GM23338 (cell line): ENCODE data around the gene APBA1. TPM values are rescaled to one million over a fixed set of nuclear protein-coding genes. Genes with fewer than 3 reads are reported as not detected.

ENCODE experiments used
- ATAC-seq: fragments of 200-7000 bp; cut with Tn5 transposase; 3 replicates; pipeline ENCODE4 v1.9.1; 2020
- DNase-seq: peaks from one replicate; pipeline ENCODE4 v3.0.0-alpha.2; 2015; ENCODE audit warnings: low spot score
- H2AFZ ChIP-seq: fragments of 200-600 bp; sonication (generic); 2 replicates; pipeline ENCODE4 v1.8.0; 2016; ENCODE audit warnings: antibody characterized with exemption, mild to moderate bottlenecking, moderate library complexity
- H3F3A ChIP-seq: fragments of 200-600 bp; sonication (generic); replicated peaks from 2 replicates; pipeline ENCODE4 v1.8.0; 2017; ENCODE audit warnings: antibody characterized with exemption, mixed run types, low read depth
- H3K27ac ChIP-seq: fragments of 200-600 bp; sonication (generic); 2 replicates; pipeline ENCODE4 v1.6.1; 2016; ENCODE audit warnings: low read depth
- H3K27me3 ChIP-seq: fragments of 200-600 bp; sonication (generic); 2 replicates; pipeline ENCODE4 v1.8.0; 2016; ENCODE audit warnings: mild to moderate bottlenecking, mixed run types, moderate library complexity; ENCODE audit not compliant: insufficient read depth
- H3K36me3 ChIP-seq: fragments of 200-600 bp; sonication (generic); 2 replicates; pipeline ENCODE4 v1.8.0; 2016; ENCODE audit warnings: mild to moderate bottlenecking; ENCODE audit not compliant: insufficient read depth
- H3K4me1 ChIP-seq: fragments of 200-600 bp; sonication (generic); 2 replicates; pipeline ENCODE4 v1.8.0; 2016; ENCODE audit warnings: mild to moderate bottlenecking, moderate library complexity; ENCODE audit not compliant: insufficient read depth
- H3K4me2 ChIP-seq: fragments of 200-600 bp; sonication (generic); 2 replicates; pipeline ENCODE4 v1.7.1; 2017; ENCODE audit warnings: mixed run types
- H3K4me3 ChIP-seq: fragments of 200-600 bp; sonication (generic); 2 replicates; pipeline ENCODE4 v1.6.1; 2016; ENCODE audit warnings: mixed run types
- H3K79me2 ChIP-seq: fragments of 200-600 bp; sonication (generic); replicated peaks from 2 replicates; pipeline ENCODE4 v1.8.0; 2017; ENCODE audit warnings: mild to moderate bottlenecking; ENCODE audit not compliant: insufficient read depth
- H3K9me2 ChIP-seq: fragments of 200-600 bp; sonication (generic); 2 replicates; pipeline ENCODE4 v1.8.0; 2017; ENCODE audit not compliant: insufficient read depth
- H4K20me1 ChIP-seq: fragments of 200-600 bp; sonication (generic); replicated peaks from 2 replicates; pipeline ENCODE4 v1.8.0; 2017; ENCODE audit warnings: mild to moderate bottlenecking; ENCODE audit not compliant: insufficient read depth
- H3K27ac Mint-ChIP-seq: 2 replicates; pipeline ENCODE4 v1.8.0; 2020; ENCODE audit warnings: inconsistent platforms, mild to moderate bottlenecking, moderate library complexity, mixed read lengths
- H3K27me3 Mint-ChIP-seq: 3 replicates; pipeline ENCODE4 v1.8.0; 2022; ENCODE audit warnings: low read depth, mild to moderate bottlenecking, moderate library complexity, mixed read lengths, inconsistent platforms; ENCODE audit not compliant: insufficient read depth, poor library complexity
- H3K36me3 Mint-ChIP-seq: 3 replicates; pipeline ENCODE4 v1.8.0; 2021; ENCODE audit warnings: low read depth, mild to moderate bottlenecking, inconsistent platforms, moderate library complexity, mixed read lengths
- H3K4me1 Mint-ChIP-seq: 3 replicates; pipeline ENCODE4 v1.8.0; 2020; ENCODE audit warnings: mild to moderate bottlenecking, inconsistent platforms, mixed read lengths
- H3K4me3 Mint-ChIP-seq: 3 replicates; pipeline ENCODE4 v1.8.0; 2021; ENCODE audit warnings: moderate library complexity, mild to moderate bottlenecking, inconsistent platforms, mixed read lengths
- H3K9me3 Mint-ChIP-seq: 3 replicates; pipeline ENCODE4 v1.8.0; 2020; ENCODE audit warnings: moderate library complexity, mild to moderate bottlenecking, inconsistent platforms, mixed read lengths
- CREB1 ChIP-seq: fragments of 250-450 bp; sonication (Bioruptor Pico); IDR thresholded peaks from 2 replicates; pipeline ENCODE4 v1.5.0; 2020; ENCODE audit warnings: low read depth, mild to moderate bottlenecking, moderate library complexity
- ETS1 ChIP-seq: IDR thresholded peaks from 2 replicates; pipeline ENCODE4 v1.6.1; 2016; ENCODE audit warnings: antibody characterized with exemption
- EZH2 ChIP-seq: fragments of 200-600 bp; sonication (generic); IDR thresholded peaks from one replicate; pipeline ENCODE4 v1.8.0; 2017; ENCODE audit warnings: antibody characterized with exemption, mild to moderate bottlenecking, low read depth; ENCODE audit not compliant: unreplicated experiment
- JUNB ChIP-seq: IDR thresholded peaks from one replicate; pipeline ENCODE4 v1.6.1; 2016; ENCODE audit warnings: antibody characterized with exemption; ENCODE audit not compliant: unreplicated experiment
- NANOG ChIP-seq: IDR thresholded peaks from 2 replicates; pipeline ENCODE4 v1.6.1; 2016; ENCODE audit warnings: antibody characterized with exemption, borderline replicate concordance
- POLR2AphosphoS5 ChIP-seq: IDR thresholded peaks from 2 replicates; pipeline ENCODE4 v1.6.1; 2016; ENCODE audit warnings: antibody characterized with exemption, low read depth
- REST ChIP-seq: IDR thresholded peaks from one replicate; pipeline ENCODE4 v1.6.1; 2018; ENCODE audit warnings: antibody characterized with exemption; ENCODE audit not compliant: unreplicated experiment
- STAT1 ChIP-seq: IDR thresholded peaks from one replicate; pipeline ENCODE4 v1.6.1; 2016; ENCODE audit warnings: antibody characterized with exemption; ENCODE audit not compliant: unreplicated experiment
- ZNF114 ChIP-seq: fragments of 250-450 bp; sonication (Bioruptor Pico); IDR thresholded peaks from 2 replicates; pipeline ENCODE4 v1.5.0; 2020; ENCODE audit warnings: mild to moderate bottlenecking, moderate library complexity
- ZNF331 ChIP-seq: fragments of 250-450 bp; sonication (Bioruptor Pico); IDR thresholded peaks from 2 replicates; pipeline ENCODE4 v1.5.0; 2020; ENCODE audit warnings: low read depth, mild to moderate bottlenecking, moderate library complexity
- polyA plus RNA-seq: library from polyadenylated mRNA; unstranded; fragments of >200 nt; fragmentation: Nextera tagmentation; extraction: Ambion mirVana; gene quantifications from 2 replicates; pipeline ENCODE4 v1.2.1, GENCODE V29; 2016
- total RNA-seq: library from RNA; depleted of rRNA; stranded (reverse); fragments of >200 nt; shearing (Covaris generic); gene quantifications from 2 replicates; pipeline ENCODE4 v1.2.3, GENCODE V29; 2014

APBA1 gene
- total and polyA plus RNA-seq, 2 experiments from 2014 or later = 0.26 to 1.0 TPM

GRCh38 chr9:69590266-69590665 lies 81.9 kb downstream of the APBA1 start:
- no peaks in the 10 kb centered on the region for H3F3A ChIP-seq
- no peak overlapping the region for H3K4me3 ChIP-seq
- Mint-ChIP-seq H3K9me3 (no peaks in the 10 kb centered on the region), H3K27ac (no peak overlapping the region), H3K36me3 (no peaks in the 10 kb centered on the region), H3K4me1 (peaks cover 10% of the 10 kb centered on the region), H3K27me3 (no peaks in the 10 kb centered on the region), H3K4me3 (no peak overlapping the region)
- H2AFZ ChIP-seq = 0 out of 2 replicates have a peak overlapping the region, but pooled peaks have one; percentile 14
- H3K4me1 ChIP-seq = peaks cover 8% of the 10 kb centered on the region
- ATAC-seq (no peak), DNase-seq (no peak)
- no peaks in the 10 kb centered on the region for H3K79me2 ChIP-seq
- H3K4me2 ChIP-seq = no peak overlapping the region
- no peaks in the 10 kb centered on the region for H3K27me3 ChIP-seq
- H4K20me1 ChIP-seq = no peaks in the 10 kb centered on the region; the same call in 1 of the 2 replicates
- H3K36me3 ChIP-seq = no peaks in the 10 kb centered on the region
- TF ChIP-seq NANOG = no peak
- TF ChIP-seq ZNF114 (CRISPR knock-in tag) = no peak
- no peak for TF ChIP-seq REST
- TF ChIP-seq POLR2AphosphoS5 = no peak
- no peak for TF ChIP-seq ETS1
- TF ChIP-seq EZH2 = no peak
- no peak for TF ChIP-seq CREB1 (CRISPR knock-in tag)
- no peak for TF ChIP-seq JUNB
- H3K9me2 ChIP-seq = no peaks in the 10 kb centered on the region
- no peak overlapping the region for H3K27ac ChIP-seq

- ATAC-seq = no peak
- H3K9me2 ChIP-seq = no peaks in the 10 kb centered on the region
- Mint-ChIP-seq H3K27ac (no peak overlapping the region), H3K36me3 (no peaks in the 10 kb centered on the region), H3K4me3 (no peak overlapping the region), H3K4me1 (peaks cover 9% of the 10 kb centered on the region), H3K27me3 (no peaks in the 10 kb centered on the region), H3K9me3 (no peaks in the 10 kb centered on the region)
- no peaks in the 10 kb centered on the region for H3F3A ChIP-seq
- H3K36me3 ChIP-seq = no peaks in the 10 kb centered on the region
- no peak overlapping the region for H2AFZ ChIP-seq
- no peak overlapping the region for H3K27ac ChIP-seq
- no peak overlapping the region for H3K4me2 ChIP-seq
- no peaks in the 10 kb centered on the region for H3K79me2 ChIP-seq
- peaks cover 10% of the 10 kb centered on the region for H3K27me3 ChIP-seq
- H3K4me3 ChIP-seq = no peak overlapping the region
- peaks cover 8% of the 10 kb centered on the region for H3K4me1 ChIP-seq
- DNase-seq = no peak
- H4K20me1 ChIP-seq = no peaks in the 10 kb centered on the region; the same call in 1 of the 2 replicates
- TF ChIP-seq CREB1 (CRISPR knock-in tag) (no peak), STAT1 (no peak), NANOG (no peak), ZNF331 (CRISPR knock-in tag) (no peak), ZNF114 (CRISPR knock-in tag) (no peak), ETS1 (no peak)
Measured at GRCh38 chr9:69589156-69589555, 83.0 kb downstream of the APBA1 start.
